ENCODE results near the gene CACNA1A. TPM values are rescaled to one million over a fixed set of nuclear protein-coding genes. Genes with fewer than 3 reads are reported as not detected.
"Not testable (repeated sequence)": the region's sequence is repeated elsewhere in the genome, so short reads cannot be mapped to it uniquely, and the experiment has no call there.

The CACNA1A gene
- total RNA-seq, 1 experiment from 2014 or later = not detected

DNA sequence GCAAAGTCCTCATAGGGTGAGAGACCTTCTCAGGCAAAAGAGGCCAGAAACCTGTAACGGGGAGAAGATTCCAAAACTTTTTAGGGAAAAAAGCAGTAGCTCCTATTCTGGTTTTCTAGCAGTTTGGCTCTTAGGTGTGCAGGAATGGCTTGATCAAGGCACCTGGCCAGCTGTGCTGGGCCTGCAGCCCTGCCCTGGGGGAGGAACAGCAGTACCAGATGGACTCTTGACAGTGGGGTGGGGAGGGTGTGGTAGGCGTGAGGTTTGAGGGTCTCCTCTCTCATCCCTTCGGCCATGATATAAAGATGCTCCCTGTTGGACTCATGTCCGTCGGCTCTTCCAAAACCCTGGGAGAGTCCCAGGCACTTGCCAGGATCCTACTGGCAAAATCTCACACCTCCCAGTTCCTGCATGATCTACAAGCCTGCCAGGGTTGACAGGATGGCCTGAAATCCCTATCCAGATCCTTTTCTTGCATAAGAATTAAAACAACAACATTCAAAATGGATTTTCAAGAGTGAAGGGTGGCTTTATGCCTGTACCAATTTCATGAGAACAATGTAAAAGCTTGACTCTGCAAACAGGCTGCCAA is 235.7 kb downstream of the CACNA1A start:
- DNase-seq (ENCODE audit: low read depth) = no peak
- in situ Hi-C loops (cut with HindIII; ENCODE audit: low pct_unique_long_range_greater_than_20kb, low sequenced_read_pairs) = no loop called here

DNA sequence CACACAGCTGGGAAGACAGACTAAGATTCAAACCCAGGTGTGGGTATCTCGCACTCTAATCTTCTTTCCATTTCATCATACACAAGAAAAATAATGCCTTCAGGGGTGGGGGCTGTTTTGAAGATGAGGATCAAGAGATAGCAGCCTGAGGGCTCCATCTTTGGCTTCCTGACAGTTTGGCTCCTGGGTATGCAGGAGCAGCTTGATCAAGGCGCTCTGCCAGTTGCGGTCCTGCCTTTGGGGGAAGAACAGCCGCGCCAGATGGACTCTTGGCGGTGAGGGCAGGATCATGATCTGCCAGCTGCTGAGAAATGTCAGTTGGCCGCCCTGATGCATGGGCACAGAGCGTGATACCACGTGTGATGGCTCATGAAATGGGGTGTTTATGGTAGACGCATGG is 236.9 kb downstream of the CACNA1A start:
- in situ Hi-C loops (cut with HindIII; ENCODE audit: low pct_unique_long_range_greater_than_20kb, low sequenced_read_pairs) = no loop called here
- no peak for DNase-seq (ENCODE audit: low read depth)

DNA sequence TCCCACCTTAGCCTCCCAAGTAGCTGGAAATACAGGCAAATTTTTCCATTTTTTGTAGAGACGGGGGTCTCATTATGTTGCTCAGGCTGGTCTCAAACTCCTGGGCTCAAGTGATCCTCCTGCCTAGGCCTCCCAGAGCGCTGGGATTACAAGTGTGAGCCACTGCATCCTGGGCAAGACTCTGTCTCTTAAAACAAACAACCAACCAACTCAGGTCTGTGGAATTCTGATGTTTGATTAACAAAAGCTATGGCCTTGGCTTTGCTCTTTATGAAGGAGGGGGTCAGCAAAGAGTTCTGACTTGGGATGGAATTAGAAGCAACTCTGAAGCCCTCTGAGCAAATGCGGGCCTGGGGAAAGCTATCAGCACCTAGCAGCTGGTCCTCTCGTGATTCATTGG is 238.4 kb downstream of the CACNA1A start:
- no peak for DNase-seq (ENCODE audit: low read depth)
- in situ Hi-C loops (cut with HindIII; ENCODE audit: low pct_unique_long_range_greater_than_20kb, low sequenced_read_pairs) = no loop called here

DNA sequence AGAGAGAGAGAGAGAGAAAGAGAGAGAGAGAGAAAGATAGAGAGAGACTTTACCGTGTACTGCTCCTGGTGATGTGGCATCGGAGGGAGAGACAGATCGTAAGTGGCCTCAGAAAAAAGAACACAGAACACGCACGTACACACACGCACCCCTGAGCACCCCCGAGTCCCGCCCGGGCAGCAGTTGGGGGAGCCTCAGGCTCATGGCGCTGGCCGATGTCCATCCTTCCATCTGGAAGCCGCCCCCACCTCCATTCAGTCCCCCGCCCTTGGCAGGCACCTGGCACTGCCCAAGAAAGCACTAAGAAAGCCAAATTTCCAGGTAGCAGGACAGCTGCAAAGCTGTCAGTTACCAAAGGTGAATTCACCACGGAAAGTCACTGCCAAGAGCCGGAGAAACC is 239.1 kb downstream of the CACNA1A start:
- no peak for DNase-seq (ENCODE audit: low read depth)
- in situ Hi-C loops (cut with HindIII; ENCODE audit: low pct_unique_long_range_greater_than_20kb, low sequenced_read_pairs) = no loop called here

DNA sequence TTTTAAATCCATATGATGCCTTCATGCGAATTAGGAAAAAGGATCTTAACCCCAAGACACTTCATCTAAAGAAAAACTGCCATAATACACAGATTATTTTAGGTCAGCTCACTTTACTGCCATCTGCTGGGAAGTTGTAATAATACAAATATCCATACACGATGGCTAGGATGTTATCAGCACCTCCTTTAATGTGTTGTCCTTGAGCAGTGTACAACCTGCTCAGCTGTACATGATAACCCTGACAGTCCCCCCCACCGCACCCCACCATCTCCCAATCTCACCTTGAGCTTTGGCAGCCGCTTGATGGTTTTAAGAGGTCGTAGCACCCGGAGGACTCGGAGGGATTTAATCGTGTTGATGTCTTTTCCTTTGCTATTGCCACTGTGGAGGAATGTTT is 243.8 kb downstream of the CACNA1A start:
- in situ Hi-C loops (cut with HindIII; ENCODE audit: low pct_unique_long_range_greater_than_20kb, low sequenced_read_pairs) = no loop called here
- peak; percentile 54 for DNase-seq (ENCODE audit: low read depth)

DNA sequence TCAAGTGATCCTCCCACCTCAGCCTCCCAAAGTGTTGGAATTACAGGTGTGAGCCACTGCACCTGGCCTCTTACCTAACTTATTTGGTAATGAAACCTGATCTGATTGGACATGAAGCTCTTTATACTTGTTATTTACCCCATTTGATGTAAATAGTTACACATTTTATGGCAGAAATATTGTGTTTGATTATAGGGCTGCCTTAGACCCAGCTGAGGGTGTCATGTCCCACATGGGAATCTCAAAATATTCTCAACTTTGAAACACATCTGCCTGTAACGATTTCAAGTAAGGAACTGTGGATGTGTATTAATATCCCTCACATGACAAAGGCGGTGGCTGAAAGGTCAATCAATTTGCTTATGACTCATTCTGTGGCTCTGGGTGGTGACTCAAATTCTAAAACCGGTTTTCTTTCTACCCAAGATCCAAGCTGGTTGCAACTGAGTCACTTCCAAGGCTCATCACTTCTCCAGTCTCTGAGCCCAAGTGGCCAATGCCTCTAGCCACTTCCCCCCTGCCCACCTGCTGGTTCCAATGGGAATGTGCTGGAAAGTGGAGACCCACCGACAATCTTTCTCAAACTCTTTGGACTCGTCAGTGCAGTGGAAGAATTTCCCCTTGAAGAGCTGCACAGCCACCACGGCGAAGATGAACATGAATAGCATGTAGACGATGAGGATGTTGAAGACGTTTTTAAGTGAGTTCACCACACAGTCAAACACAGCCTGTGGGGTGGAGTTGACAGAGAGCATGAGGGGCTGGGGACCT is 245.2 kb downstream of the CACNA1A start:
- peak; percentile 75 for DNase-seq (ENCODE audit: low read depth)
- in situ Hi-C loops (cut with HindIII; ENCODE audit: low pct_unique_long_range_greater_than_20kb, low sequenced_read_pairs) = no loop called here

DNA sequence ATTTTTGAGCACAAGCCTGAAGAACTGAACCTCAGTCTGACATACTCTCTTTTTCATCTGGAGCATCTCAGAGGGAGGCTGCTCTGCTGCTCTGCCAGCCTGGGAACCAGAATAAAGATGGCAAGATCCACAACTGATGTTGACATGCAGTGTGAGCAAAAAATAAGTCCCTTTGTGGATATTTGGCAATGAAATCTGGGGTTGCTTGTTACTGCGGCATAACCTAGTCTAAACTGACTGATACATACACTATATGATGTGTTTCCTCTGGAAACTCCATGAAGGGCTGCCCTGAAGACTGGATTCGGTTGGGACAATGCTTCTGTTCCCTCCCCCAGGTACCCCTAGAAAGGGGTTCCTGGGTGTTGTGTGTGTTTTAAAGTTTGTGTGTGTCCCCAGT is 249.4 kb downstream of the CACNA1A start:
- DNase-seq (ENCODE audit: low read depth) = no peak
- in situ Hi-C loops (cut with HindIII; ENCODE audit: low pct_unique_long_range_greater_than_20kb, low sequenced_read_pairs) = no loop called here

DNA sequence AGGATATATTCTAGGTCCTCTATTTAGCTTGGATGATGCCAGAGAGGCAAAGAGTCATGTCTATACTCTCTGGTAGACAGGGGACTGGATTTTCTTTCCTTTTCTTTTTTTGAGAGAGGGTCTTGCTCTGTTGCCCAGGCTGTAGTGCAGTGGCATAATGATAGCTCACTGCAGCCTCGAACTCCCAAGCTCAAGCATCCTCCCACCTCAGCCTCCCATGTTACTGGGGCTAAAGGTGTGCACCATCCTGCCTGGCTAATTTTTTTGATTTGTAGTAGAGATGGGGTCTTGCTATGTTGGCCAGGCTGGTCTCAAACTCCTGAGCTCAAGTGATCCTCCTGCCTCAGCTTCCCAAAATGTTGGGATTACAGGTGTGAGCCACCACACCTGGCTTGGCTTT is 249.9 kb downstream of the CACNA1A start:
- in situ Hi-C loops (cut with HindIII; ENCODE audit: low pct_unique_long_range_greater_than_20kb, low sequenced_read_pairs); DNase-seq (ENCODE audit: low read depth): not testable (repeated sequence)

DNA sequence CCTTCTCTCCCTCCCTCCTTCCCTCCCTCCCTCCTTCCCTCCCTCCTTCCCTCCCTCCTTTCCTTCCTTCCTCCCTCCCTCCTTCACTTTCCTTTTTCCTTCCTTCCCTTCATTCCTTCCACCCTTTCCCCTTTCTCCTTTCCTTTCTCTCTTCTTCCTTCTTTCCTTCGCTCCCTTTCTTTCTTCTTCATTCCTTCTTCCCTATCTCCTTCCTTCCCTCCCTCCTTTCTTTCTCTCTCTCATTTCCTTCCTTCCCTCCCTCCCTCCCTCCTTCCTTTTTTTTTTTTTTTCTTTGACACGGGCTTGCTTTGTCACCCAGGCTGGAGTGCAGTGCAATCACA is 250.6 kb downstream of the CACNA1A start:
- in situ Hi-C loops (cut with HindIII; ENCODE audit: low pct_unique_long_range_greater_than_20kb, low sequenced_read_pairs) = no loop called here
- no peak for DNase-seq (ENCODE audit: low read depth)

DNA sequence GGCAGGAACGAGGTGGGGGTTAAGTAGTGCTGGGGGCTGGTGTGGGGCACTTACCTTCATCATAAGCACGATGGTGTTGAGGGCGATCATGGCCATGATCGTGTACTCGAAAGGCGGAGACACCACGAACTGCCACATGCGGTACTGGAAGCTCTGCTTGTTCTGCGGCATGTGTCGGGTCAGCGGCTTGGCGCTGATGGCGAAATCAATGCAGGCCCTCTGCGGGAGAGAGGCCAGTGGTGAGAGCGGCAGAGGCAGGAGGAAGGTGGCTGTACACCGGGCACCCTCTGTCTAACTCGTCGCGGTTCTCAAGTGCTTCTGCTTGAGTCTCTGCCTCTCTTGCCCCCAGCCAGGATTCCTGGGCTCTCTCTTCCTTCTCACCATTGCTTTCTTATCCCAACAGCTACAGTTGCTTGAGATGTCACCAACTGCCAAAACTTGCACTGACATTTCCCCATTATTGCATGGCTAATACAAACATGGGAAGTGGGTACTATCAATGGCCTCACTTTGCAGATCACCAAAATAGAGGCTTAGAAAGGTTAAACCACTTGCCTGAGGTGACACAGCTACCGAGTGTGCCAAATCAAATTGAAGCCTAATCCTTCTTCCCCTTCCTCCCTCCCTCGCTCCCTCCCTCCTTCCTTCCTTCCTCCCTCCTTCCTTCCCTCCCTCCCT is 251.1 kb downstream of the CACNA1A start:
- DNase-seq (ENCODE audit: low read depth) = no peak
- in situ Hi-C loops (cut with HindIII; ENCODE audit: low pct_unique_long_range_greater_than_20kb, low sequenced_read_pairs) = no loop called here

DNA sequence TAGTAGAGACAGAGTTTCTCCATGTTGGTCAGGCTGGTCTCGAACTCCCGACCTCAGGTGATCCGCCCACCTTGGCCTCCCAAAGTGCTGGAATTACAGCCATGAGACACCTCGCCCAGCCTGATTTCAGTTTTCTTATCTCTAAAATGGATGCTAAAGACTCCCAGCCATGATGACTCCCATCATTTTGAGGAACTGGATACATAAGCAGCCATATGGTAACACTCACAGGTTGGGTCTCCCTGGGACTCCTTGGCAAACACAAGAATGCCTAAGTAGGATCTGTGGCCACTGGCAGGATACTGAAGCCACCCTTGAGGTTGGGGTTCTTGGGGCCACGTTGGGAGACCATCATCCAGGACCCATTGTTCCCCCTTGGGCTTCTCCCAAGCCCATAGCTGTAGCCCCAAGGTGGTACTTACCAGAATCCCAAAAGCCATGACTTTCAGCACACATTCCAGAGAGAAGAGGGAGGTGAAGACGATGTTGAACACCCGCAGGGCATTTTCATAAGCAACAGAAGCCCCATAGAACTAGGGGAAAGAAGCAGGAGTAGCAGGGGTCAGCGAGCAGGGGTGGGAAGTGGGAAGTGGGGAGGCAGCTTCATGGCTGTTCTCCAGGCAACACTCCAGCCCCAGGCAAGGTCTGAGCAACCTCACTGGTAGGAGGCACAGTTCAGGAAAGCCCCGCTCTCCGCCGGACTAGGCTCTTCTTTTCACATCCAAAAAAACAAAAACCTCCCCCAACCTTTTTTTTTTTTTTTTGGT is 253.5 kb downstream of the CACNA1A start:
- no peak for DNase-seq (ENCODE audit: low read depth)
- in situ Hi-C loops (cut with HindIII; ENCODE audit: low pct_unique_long_range_greater_than_20kb, low sequenced_read_pairs) = no loop called here

DNA sequence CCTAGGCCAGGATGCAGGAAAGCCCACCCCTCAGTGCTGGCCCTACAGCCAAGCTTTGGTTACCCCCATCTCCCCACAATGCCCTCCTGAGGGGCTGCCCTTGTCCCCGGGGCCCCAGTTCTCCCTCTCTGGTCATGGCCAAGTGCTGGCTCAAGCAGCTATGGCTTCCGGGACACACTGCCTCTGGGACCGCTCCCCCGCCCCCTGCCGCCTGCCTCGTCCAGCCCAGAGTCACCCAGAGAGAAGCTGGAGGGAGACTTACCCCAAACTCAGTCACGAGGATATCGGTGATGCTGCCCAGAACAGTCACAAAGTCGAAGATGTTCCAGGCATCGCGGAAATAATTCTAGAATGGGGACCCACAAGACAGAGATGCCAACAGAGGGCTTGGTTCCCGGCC is 261.4 kb downstream of the CACNA1A start:
- in situ Hi-C loops (cut with HindIII; ENCODE audit: low pct_unique_long_range_greater_than_20kb, low sequenced_read_pairs) = no loop called here

DNA sequence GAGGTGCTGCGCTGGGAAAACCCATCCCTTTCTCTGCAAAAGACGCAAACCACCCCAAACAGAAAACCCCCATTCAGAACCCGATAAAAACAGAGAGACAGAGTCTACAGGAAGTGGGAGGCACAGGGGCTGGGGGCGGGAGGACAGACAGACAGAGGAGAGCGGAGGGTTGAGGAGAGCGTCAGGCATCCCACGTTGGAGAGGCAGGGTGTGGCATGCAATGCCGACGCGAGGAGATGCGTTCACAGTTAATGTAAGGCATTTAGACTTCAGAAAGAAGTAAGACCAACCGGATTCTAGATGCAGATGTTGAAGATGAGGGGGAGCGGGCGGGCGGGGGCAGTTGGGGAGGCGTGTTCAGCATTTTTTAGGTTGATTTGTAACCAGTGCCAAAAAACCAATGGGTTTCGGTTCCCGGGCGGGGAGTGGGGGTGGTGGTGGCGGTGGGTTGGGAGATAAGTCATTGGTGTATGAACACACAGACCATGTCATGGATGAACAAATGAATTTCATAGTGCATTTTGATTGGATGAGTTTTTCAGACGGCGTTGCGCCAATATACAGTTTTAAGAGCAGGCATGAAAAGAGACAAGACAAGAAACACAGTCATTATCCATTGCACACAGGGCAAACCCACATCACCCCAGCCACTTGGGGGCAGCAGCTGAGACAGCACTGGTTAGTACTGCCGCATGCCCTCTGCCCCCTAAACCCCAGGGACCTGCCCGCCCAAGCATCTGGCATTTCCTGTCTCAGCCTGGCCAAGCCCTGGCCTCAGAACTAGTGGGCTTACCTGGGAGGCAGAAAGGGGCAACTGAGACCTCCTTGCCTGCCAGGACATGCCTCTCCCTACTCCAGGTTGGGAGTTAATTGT is 264.8 kb downstream of the CACNA1A start:
- no peak for DNase-seq (ENCODE audit: low read depth)
- in situ Hi-C loops (cut with HindIII; ENCODE audit: low pct_unique_long_range_greater_than_20kb, low sequenced_read_pairs) = no loop called here

More for the DNA sequence above, 261.4 kb downstream of the CACNA1A start:
- no peak for DNase-seq (ENCODE audit: low read depth)

DNA sequence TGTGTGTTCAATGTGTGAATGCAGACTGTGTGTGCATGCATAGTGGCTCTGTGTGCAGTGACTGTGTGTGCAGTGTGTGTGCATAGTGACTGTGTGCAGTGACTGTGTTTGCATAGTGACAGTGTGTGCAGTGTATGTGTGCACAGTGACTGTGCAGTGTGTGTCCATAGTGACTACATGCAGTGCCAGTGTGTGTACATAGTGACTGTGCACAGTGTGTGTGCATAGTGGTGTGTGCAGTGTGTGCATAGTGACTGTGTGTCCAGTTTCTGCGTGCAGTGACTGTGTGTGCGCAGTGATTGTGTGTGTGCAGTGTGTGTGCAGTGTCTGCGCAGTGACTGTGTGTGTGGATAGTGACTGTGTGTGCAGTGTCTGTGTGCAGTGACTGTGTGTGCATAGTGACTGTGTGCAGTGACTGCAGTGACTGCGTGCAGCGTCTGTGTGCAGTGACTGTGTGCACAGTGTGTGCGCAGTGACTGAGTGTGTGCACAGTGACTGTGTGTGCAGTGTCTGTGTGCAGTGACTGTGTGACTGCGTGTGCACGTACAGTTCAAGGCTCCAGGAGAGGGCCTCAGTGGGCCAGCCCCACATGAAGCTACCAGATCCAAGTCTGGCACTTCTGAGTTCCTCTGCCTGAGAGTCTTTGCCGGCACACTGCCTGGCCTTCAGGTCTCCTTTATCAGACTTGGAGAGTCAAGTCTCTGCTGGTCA is 265.8 kb downstream of the CACNA1A start:
- no peak for DNase-seq (ENCODE audit: low read depth)
- in situ Hi-C loops (cut with HindIII; ENCODE audit: low pct_unique_long_range_greater_than_20kb, low sequenced_read_pairs) = no loop called here

DNA sequence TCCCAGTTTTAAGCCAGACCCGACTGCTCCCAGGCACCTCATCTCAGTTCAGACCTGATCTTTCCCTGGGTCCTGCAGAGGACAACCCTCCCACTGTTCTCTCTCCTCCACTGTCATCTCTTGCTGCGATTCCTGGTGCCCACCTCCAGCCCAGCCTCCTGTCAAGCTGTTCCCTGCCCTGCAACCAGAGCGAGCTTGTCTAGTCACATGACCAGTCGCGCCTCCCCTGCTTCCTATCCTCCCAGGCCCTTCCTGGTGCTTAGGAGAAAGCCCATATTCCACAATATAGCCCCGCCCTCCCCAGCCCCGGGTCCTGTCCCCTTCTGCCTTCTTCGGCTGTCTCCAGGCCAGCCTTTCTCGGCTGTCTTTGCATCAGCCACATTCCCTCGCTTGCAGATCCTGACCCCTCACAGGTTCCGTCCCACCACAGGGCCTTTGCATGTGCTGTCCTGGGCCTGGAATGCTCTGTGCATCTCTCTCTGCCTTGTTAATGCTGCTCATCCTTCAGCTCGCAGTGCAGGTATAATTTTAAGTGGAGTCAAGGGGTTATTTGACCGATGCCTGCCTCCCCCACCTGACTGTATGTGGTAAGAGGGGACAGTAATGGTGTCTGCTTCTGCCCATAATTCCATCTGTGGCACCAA is 267.3 kb downstream of the CACNA1A start:
- in situ Hi-C loops (cut with HindIII; ENCODE audit: low pct_unique_long_range_greater_than_20kb, low sequenced_read_pairs) = no loop called here
- no peak for DNase-seq (ENCODE audit: low read depth)

DNA sequence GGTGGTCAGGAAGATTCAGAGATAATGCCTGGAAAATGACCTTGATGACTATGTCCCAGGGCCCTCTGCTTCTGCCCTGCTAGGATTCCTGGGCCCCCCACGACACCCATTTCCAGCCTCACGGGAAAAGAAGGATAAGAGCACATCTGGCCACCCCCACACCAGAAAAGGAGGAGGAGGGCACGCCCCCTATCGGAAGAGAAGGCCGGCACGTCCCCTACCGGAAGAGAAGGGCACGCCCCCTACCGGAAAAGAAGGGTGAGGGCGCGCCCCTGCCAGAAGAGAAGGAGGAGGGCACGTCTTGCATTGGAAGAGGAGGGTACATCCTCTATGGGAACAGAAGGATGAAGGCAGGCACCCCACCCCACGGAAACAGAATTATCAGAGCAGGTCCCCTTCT is 271.8 kb downstream of the CACNA1A start:
- in situ Hi-C loops (cut with HindIII; ENCODE audit: low pct_unique_long_range_greater_than_20kb, low sequenced_read_pairs) = no loop called here
- peak; percentile 8 for DNase-seq (ENCODE audit: low read depth)

DNA sequence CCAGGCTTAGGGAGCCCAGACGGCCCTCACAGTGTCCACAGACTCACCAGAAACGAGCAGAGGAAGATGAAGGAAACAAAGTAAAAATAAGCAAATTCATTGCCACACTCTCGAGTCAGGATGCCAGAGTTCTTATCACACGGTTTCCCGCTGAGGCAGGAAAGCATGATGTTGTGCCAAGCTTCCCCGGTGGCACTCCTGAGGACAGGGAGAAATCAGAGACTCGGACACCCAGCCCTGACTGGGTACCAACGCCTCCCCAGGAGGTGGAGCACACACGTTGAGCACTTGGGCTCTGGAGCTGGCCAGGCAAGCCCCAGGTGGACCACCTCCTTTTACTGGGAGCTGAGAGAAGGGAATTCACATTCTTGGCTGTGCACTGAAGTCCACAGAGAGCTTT is 274.6 kb downstream of the CACNA1A start:
- no peak for DNase-seq (ENCODE audit: low read depth)
- in situ Hi-C loops (cut with HindIII; ENCODE audit: low pct_unique_long_range_greater_than_20kb, low sequenced_read_pairs) = no loop called here
